Stimulated activated CD4-positive, alpha-beta T cell treated with anti-CD3 and anti-CD28 coated beads, Interleukin-15, amount 100 ng/mL, for 24 hours (primary cell): ENCODE data around the gene SMAD5.

Experiments
- DNase-seq: peaks from one replicate; pipeline ENCODE4 v3.0.0-alpha.2; 2020

SMAD5 gene

DNA sequence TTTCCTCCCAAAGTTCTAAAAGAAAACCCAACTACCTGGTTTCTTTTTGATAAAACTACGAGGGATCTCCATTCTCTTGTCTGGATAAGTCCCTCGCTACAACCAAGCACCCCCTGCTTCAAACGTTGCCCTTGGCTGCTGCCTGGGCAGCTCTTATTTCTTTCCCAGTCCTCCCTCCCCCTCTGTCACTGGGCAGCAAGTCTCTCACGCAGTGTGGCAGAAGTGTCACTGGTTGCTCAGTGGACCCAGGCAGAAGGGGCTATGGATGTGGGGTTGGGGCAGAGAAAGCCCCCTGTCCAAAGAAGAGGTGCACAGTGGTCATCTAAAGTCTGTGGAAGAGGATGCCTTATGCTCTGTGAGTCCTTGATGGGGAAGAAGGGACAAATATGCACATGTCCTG is 67.5 kb downstream of the SMAD5 start:
- DNase-seq, result no peak

GRCh38 chr5:136200761-136201160 is 68.1 kb downstream of the SMAD5 start:
- DNase-seq, result no peak

GRCh38 chr5:136201870-136202269 is 69.2 kb downstream of the SMAD5 start:
- no peak for DNase-seq

DNA sequence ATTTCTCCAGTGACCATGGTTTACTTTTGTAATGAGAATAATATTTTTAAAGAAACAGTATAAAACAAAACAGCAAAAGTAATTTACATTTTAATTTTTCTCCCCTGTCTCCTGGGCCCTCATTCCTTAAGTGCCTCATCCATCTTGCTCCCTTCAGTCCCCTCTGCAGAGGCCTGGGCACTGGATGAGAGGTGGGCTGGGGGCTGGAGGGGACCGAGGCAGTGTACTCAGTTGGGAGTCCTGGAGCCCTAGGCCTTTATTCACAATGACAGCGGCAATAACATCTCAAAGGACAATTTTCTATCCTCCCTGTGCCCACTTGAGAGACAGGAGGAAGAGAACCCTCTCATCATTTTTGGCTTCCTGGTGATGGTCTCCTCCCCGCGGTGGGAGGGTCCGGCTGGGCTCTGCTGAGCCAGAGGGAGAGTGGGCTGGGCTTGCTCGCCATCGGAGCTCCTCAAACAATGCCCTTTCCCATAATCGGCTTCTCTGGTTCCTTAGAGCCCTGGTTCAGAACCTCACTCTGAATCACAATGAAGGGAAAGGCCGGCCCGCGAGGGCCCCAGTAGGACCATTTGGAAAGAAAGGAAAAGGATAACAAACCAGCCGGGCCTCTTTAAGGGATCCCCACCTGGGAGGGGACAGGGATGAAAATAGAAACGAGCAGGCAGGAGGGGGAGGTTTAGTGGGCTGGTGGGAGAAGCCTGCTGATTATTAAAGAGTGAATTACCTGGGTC is 70.0 kb downstream of the SMAD5 start:
- no peak for DNase-seq

DNA sequence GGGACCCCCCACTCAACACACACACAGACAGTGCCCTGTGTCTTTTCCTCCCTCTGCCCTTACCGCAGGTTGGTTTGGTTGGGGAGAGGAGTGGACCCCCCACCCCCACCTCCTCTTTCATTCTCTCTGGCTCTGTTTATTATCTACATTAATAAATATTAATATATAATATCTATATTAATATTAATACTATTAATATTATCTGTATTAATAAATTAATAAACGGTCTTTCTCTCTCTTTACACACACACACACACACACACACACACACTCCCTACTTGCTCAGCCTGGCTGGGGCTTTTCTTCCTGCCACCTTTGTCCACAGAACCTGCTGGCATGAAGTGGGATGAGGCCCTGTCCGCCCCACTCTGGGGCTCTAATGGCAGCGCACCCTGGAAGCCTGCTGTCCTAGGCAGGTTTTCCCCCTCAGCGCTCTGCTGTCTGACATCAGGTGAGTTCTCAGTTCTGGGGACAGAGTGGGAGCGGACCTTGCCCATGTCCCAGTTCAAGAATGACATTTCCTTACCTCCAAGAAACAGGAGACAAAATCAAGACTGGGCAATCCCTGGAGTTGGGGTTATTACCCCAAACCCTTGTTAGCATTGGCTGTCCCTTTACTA is 70.8 kb downstream of the SMAD5 start:
- DNase-seq, result no peak

GRCh38 chr5:136205061-136205702 is 72.5 kb downstream of the SMAD5 start:
- DNase-seq, result no peak

GRCh38 chr5:136205941-136206340 is 73.3 kb downstream of the SMAD5 start:
- DNase-seq, result no peak

DNA sequence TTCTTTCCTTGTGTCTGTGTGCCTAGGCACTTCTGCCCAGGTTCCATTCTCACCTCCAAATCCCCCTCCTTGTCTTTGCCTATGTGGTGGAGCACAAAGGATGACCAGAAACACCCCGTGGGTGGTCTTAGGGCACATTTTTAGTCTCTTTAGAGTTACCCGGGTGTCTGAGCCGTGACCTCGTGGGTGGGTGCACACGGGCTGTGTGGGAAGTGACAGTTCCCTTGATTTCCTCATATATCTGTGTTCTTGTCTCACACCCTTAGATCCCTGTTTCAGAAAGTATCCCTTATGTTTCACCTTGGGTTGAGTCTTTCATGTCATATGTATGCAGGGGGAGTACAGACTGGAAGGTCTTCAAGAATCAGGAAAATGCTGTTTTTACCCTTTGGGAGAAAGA is 73.7 kb downstream of the SMAD5 start:
- DNase-seq, result no peak

DNA sequence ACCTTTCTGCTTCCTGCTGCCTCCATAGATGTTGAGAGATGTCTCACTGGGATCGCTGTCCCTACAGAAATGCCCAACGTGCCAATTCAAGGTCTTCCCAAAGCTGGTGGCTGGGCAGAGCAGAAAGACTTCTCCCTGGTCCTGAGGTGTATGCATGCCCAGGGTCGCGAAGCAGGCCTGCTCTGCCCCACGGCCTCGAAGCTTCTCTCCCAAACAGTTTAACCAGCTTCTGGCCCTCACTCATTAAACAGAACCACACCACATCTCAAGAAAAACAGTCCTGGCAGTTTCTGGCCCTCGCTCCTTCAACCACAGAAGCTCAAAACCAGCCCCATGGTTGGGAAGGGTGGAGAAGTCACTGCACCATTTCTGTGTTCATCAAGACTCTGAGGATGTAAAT is 75.0 kb downstream of the SMAD5 start:
- no peak for DNase-seq

DNA sequence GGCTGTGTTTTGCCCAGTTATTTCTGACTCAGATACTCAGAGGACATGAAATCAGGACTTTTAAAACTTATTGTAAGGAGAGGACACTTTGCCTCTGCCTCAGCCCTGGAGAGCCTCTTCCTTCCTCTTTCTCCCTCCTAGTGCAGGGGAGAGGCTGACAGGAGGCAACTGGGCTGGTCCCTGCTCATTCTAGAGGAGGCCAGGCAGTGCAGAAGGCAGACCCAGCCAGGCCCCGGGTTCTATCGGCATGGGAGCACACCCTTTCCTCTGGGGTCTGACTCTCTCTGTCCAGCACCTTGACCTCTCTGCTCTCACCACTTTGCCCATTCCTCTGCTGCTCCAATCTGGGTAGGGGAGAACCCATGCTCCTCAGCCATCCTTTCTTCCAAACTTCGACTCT is 76.3 kb downstream of the SMAD5 start:
- no peak for DNase-seq

DNA sequence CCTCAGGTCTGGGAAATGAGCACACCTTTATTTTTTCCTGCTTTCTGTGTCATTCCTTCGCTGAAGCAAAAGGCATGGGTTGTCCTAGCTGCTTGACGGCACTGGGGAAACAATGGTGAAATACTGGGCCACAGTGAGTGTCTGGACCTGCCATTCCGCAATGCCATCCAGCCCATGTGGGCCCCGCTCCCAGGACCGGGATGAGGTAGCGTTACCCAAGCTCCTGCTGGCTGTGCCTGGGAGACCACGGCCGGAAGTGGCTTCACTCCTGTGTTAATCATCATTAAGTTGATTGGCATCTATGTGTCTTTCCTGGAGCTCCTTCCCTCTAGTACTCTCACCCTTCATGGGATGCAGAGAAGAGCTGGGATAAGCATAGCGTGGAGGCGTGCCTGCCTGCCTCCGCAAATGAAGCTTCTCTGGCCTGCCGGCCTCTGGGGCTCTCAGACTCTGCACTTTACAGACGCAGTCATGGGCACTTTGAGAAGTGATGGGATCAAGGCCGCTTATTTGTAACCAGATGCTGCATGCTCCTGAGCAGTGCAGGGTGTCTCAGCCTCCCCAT is 76.8 kb downstream of the SMAD5 start:
- DNase-seq, result no peak

GRCh38 chr5:136210259-136210658 is 77.6 kb downstream of the SMAD5 start:
- no peak for DNase-seq

DNA sequence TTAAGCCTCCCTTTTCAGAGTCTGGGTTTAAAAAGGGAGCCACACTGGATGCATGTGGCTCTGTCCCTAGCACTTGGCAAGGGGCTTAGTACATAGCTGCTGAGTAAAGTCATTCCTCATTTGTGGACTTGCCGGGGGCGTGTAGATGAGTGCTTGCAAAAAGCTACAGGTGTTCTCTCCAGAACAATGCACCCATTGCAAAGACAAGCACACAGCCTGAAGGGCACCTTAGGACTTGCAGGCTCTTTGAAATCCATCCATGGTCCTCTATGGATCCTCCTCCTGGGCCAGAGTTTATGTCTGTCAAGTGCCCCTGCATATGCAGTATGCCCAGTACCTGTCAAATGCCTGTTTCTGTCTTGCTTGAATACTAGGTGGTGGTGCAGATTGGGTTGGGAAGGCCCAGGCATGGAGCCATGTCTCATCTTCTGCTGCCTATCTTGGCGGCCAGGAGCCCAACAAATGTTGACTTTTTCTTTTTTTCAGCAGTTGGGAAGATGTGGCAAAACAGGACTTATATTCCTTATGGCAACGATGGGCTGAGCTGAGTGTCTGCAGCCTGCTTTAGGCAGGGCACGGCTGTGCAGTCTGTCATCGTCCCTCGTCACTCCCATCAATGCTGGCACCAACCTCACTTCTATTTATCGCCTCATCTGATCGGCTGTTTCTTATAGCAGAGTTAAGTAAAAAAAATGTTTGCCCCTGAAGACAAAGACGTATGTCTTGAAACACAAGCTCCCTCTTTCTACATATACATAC is 78.8 kb downstream of the SMAD5 start:
- DNase-seq, result no peak

GRCh38 chr5:136212252-136212721 is 79.6 kb downstream of the SMAD5 start:
- DNase-seq, result peak; percentile 61

- DNase-seq, result no peak
Measured at GRCh38 chr5:136213919-136214493, 81.4 kb downstream of the SMAD5 start.

DNA sequence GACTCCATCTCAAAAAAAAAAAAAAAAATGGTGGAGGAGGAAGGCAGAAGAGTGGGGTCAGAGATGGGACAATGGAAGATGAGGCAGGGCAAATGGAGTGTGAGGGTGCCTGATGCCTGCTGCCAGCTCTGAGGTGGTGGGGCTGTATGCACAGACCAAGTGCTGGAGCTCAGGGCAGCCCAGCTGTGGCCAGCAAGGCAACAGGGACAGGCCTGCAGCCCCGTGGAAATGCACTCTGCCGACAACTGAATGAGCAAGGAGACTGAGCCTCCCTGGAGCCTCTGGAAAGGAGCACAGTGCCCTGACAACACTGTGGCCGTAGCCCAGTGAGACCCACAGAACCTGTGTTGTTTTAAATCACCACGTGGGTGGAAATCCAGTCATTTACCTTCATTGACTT is 83.2 kb downstream of the SMAD5 start:
- DNase-seq, result no peak

GRCh38 chr5:136216230-136216629 is 83.6 kb downstream of the SMAD5 start:
- no peak for DNase-seq

DNA sequence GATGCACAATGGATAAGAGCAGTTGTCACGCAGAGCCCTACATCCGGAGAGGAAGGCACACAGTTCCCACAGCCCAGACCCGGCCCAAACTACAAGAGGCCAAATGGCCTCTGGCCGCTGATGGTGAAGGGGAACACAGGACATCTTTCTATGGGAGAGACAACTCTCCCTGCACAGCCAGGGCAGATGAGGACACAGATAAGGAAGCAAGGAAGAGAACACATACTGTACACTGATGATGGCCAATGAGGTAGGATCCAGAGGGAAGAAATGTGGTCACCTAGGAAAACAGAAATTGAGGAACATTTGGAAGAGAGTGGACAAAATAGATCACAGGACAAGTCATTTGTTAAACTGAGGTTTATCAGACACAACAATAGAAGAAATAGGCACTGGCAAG is 88.7 kb downstream of the SMAD5 start:
- no peak for DNase-seq

GRCh38 chr5:136222580-136223235 is 90.1 kb downstream of the SMAD5 start:
- DNase-seq, result no peak

DNA sequence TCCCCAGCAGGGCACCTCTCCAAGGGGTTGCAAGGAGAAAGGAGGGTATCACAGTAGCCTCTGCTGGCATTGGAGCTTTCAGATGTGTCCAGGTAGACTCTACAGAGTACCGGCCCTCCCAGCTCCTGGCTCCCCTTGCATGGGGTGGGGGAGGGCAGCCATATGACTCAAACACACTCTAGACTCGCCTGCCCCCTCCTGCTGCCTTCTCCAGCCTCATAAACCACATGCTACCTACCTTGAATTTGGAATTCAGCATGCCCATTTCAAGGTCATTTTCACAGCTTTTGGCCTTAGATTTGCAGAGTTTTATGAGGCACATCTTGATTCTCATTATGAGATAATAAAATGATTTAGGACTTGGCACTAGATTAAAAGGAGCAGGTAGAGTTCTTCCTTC is 93.2 kb downstream of the SMAD5 start:
- DNase-seq, result no peak

- DNase-seq, result no peak
Measured at GRCh38 chr5:136226401-136226800, 93.8 kb downstream of the SMAD5 start.

DNA sequence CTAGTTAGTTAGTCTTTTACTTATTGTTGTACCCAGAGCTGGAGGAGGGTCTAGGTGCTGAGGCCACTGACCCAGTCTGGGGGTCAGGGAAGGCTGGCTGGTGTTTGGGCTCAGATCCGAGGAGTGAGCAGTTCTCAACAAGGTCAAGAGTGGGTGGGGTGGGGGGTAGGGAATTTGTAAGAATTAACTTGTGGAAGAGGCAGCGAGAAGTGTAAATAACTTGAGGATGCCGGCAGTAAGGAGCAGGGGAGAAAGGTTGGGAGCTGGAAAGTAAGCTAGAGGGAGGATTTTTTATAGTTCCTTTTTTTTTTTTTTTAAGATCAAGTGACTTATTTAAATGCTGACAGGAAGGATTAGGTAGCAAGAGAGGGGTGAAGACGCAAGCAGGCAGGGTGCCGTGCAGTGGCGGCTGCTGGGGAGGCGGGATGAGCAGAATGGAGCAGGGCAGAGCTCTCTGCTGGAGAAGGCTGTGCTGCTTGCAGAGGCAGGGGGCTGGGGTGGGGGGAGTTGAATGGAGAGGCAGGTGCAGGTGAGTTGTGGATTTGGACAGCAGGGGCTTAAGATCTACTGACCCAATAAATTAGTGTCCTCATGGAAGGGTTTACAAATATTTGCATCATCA is 95.6 kb downstream of the SMAD5 start:
- no peak for DNase-seq
